Lower leg skin (tissue), 3 donors: ENCODE data around the gene CENPX.

Experiments
- CTCF ChIP-seq, 3 donors: fragments of 450-650 bp; IDR thresholded peaks; one replicate each; pipeline ENCODE4 v1.5.1; 2016; ENCODE audit warnings: antibody characterized with exemption in 3 of 3, mild to moderate bottlenecking in 3 of 3, moderate library complexity in 2 of 3
- POLR2A ChIP-seq, 2 donors: fragments of 450-650 bp; IDR thresholded peaks; one replicate each; pipeline ENCODE4 v1.6.1; 2016 to 2017; ENCODE audit warnings: antibody characterized with exemption in 2 of 2, mild to moderate bottlenecking in 1 of 2, moderate library complexity in 1 of 2

GRCh38 chr17:81994593-81995462, 27.9 kb downstream of the CENPX start:
- TF ChIP-seq CTCF (IDR thresholded peaks at IDR 0.05): no peak
- TF ChIP-seq POLR2A (IDR thresholded peaks at IDR 0.05): no peak
